Activated CD4-positive, alpha-beta T cell treated with anti-CD3 and anti-CD28 coated beads, Interleukin-2, amount 10 ng/mL, durations not matched to agents 7 days and 5 days (primary cell): ENCODE results near the gene TMEM218. TPM values are rescaled to one million over a fixed set of nuclear protein-coding genes. Genes with fewer than 3 reads are reported as not detected.

Experiments used
- CTCF ChIA-PET: fragments of 350-600 bp; sonication (Branson Sonifier 250); formaldehyde crosslinking; loops from one replicate; lab custom pipeline; 2021; ENCODE audit warnings: antibody characterized with exemption; lab: Charles Lee
- POLR2A ChIA-PET: fragments of 350-600 bp; sonication (Branson Sonifier 250); formaldehyde crosslinking; loops from one replicate; lab custom pipeline; 2021; ENCODE audit warnings: antibody characterized with exemption; lab: Charles Lee
- DNase-seq: peaks from one replicate; pipeline ENCODE4 v3.0.0-alpha.2; 2020
- H3K27ac Mint-ChIP-seq: one replicate; pipeline ENCODE4 v1.8.0; 2021; ENCODE audit warnings: mild to moderate bottlenecking, moderate library complexity, mixed read lengths
- H3K27me3 Mint-ChIP-seq: one replicate; pipeline ENCODE4 v1.8.0; 2021; ENCODE audit warnings: mixed read lengths
- H3K36me3 Mint-ChIP-seq: one replicate; pipeline ENCODE4 v1.8.0; 2021; ENCODE audit warnings: low read depth, mixed read lengths
- H3K4me1 Mint-ChIP-seq: one replicate; pipeline ENCODE4 v1.8.0; 2021; ENCODE audit warnings: mixed read lengths
- H3K4me3 Mint-ChIP-seq: one replicate; pipeline ENCODE4 v1.8.0; 2021; ENCODE audit warnings: mild to moderate bottlenecking, moderate library complexity, mixed read lengths
- H3K9me3 Mint-ChIP-seq: one replicate; pipeline ENCODE4 v1.8.0; 2021; ENCODE audit warnings: mixed read lengths
- total RNA-seq, 2 experiments: library from RNA; stranded (reverse); gene quantifications; one replicate each; pipeline ENCODE4 v1.2.3, GENCODE V29; 2021

TMEM218 gene
- 10 to 100 TPM; 16.3 to 16.9 TPM for total RNA-seq

DNA sequence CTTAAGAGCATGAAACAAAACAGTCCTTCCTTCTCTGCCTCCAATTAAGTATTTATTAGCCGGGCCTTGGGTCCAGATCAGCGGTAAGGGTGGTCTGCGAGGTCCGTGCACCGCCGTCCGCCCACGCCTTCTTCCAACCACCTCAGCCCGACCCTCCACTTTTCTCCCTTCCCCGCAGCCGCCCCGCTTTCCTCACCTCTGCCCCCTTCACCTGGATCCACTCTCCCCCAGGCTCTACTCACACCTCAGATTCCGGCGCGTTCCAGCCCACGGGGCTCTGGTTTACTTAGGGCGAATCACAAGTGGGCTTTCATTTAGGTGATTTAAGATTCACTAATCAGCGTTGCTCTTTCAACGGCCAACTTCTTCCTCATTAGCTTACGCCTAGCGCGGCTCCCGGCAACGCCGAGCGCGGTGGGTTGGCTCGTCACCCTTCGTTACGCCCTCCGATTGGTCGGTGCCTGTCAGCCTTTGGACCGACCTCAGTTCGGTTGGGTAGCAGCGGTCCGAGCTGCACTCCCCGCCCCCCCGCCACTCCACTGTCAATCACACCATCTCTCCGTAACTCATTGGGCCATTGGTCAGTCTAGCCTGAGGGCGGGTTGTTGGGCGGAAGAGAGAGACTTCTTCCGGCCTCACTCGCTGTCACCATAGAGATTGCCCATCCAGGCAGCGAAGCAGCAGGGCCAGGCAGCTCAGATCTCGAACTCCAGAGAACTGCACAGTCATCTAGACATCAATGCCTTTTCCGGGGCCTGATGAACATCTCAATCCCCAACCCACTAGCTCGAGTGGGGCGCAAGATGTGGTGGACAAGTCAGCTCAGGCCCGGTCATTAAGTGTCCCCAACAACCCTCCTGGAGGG lies at the start of gene TMEM218:
Gene TMEM218 (minus strand): TSS at position 284 of the 865 bp plus-strand sequence. CDS start 9,385 bp downstream, outside the sequence.
- DNase-seq = peak; percentile 98
- Mint-ChIP-seq H3K27me3 (peaks cover 3% of the 10 kb centered on the region), H3K36me3 (peaks cover 11% of the 10 kb centered on the region), H3K4me1 (peaks cover 21% of the 10 kb centered on the region), H3K27ac (peak within 1 kb of the TSS; percentile 99), H3K9me3 (peaks cover 6% of the 10 kb centered on the region), H3K4me3 (peak within 1 kb of the TSS; percentile 98)
- CTCF ChIA-PET = interaction anchor here (0.7 to 3.1 kb wide), 10 partner anchors 9 to 158 kb away, joined by 3 to 21 read pairs (median 3); partner anchors contain the start of gene CCDC15
- POLR2A ChIA-PET = no interaction called here

DNA sequence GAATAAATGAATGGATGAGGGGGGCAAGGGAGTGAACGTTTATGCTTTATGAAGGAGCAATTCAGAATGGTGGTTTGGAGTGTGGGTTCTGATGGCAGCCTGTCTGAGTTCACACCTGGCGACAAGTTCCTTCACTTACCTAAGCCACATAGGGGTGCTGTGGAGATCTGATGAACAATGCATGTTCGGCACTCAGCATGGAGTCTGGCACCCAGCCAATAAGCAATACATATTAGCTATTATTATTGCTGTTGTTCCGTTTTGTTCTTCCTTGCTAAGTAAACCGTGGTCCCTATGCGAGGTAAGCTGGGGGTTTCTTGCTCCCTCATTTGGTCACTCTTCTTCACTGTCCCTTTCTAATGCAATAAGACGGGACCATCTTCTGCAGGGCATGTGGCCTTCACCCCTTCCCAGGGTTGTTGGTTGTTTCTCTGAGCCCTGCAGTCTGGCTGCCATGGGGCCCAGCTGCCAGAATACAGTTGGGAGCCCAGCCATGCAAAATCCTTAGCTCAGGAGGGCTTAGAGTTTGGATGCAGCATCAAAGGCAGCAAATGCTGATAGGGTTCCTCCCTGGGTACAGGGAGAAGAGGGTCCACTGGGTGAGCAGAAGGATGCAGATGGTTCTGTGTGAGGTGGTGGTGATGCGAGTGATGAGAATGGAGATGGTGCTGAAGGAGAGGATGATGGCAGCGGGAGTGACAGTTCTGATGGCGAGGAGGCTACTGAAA lies 46.7 kb upstream of the TMEM218 start:
- CTCF ChIA-PET = interaction anchor here (0.6 kb wide), 1 partner anchor 22 kb away, joined by 3 read pairs; no protein-coding TSS in a partner anchor
- DNase-seq = no peak
- no peak overlapping the region for H3K4me3 Mint-ChIP-seq

DNA sequence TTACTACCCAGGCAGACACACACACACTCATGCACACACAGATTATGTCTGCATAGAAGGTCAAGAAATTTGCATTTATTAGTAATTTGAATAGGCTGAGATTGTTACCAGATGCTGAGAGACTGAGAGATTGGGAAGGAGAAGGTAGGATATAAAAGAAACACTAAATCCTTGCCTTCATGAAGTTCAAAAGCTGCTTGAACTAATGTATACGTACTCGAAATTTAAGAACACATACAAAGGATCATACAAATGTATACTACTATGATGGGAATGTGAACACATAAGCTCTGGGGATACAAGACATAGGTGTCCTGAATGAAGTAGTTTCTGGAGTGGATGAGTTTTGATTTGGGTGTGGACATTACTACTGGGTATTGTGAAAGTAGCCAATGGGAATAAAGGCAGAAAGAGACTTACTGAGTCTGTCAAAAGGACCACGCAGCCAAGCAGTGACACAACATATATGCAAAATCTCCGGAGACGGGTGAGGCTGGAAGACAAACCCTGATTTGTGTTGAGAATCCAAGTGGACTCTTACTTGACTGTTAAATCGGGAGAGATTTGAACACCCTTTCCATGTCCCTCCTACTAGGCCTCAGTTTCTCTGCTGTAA lies 45.8 kb upstream of the TMEM218 start:
- ChIA-PET CTCF (interaction anchor here (0.6 kb wide), 1 partner anchor 21 kb away, joined by 3 read pairs; no protein-coding TSS in a partner anchor), POLR2A (interaction anchor here (0.6 kb wide), 1 partner anchor 189 kb away, joined by 3 read pairs; no protein-coding TSS in a partner anchor)
- Mint-ChIP-seq H3K27me3 (peaks cover 20% of the 10 kb centered on the region), H3K4me1 (no peaks in the 10 kb centered on the region), H3K36me3 (no peaks in the 10 kb centered on the region), H3K4me3 (no peak overlapping the region), H3K27ac (no peak overlapping the region), H3K9me3 (peaks cover 7% of the 10 kb centered on the region)
- DNase-seq = no peak

More for the DNA sequence above, 46.7 kb upstream of the TMEM218 start:
- no peak overlapping the region for H3K27ac Mint-ChIP-seq
- POLR2A ChIA-PET = no interaction called here
- H3K27me3 Mint-ChIP-seq = peaks cover 29% of the 10 kb centered on the region
- H3K36me3 Mint-ChIP-seq = no peaks in the 10 kb centered on the region
- H3K9me3 Mint-ChIP-seq = peaks cover 7% of the 10 kb centered on the region
- no peaks in the 10 kb centered on the region for H3K4me1 Mint-ChIP-seq

DNA sequence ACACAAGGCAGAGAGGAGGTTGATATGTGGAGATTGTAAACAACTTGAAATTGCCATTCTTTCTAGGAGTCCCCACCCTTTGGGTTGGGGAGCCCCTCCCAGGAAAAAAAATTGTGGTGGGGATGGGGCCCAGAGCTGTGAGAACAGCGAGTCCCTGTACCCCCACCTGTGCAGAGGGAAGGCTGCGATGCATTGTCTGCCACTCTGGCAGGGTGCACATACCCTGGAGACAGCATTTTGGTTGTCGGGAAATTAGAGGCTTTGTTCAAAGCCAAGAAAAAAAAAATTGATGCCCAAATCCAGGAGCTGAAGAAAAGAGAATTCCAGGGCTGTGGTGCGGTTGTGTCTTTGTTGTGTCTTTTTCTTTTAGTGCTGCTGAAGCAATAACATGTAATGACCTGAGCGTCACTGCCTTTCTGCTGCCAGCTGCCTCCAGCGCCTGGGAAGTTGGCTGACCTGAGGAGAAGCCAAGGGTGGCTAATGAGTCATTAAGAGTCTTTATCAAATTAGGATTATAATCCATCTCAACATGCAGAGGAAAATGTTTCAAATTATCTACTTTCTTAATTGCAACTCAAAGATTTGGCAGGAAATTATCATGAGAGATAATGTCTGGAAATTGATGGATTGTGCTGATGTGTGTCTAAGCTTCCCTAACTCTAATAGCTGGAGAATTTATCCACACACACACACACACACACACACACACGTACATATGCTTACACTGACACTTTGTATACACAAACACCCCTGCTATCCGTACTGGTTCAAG lies 45.1 kb upstream of the TMEM218 start:
- Mint-ChIP-seq H3K9me3 (peaks cover 7% of the 10 kb centered on the region), H3K27ac (no peak overlapping the region), H3K27me3 (peaks cover 15% of the 10 kb centered on the region), H3K4me1 (no peaks in the 10 kb centered on the region), H3K36me3 (no peaks in the 10 kb centered on the region), H3K4me3 (no peak overlapping the region)
- POLR2A ChIA-PET = interaction anchor here (0.6 kb wide), 1 partner anchor 188 kb away, joined by 3 read pairs; no protein-coding TSS in a partner anchor
- CTCF ChIA-PET = no interaction called here
- DNase-seq = no peak

DNA sequence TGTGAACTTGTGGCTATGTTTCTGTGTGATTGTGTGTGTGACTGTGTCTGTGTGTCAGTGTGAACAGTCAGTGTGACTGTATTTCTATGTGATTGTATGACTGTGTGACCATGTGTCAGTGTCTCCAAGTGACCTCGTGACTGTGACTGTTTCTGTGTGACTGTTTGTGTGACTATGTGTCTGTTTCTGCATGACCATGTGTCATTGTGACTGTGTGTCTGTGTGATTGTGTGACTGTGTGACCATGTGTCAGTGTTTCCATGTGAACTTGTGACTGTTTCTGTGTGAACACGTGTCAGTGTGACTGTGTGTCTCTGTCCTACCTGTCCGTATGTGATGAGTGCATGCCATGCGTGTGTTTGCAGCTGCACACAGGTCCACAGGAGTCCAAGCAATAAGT lies 44.3 kb upstream of the TMEM218 start:
- peaks cover 7% of the 10 kb centered on the region for H3K9me3 Mint-ChIP-seq
- DNase-seq = no peak
- peaks cover 15% of the 10 kb centered on the region for H3K27me3 Mint-ChIP-seq
- no peaks in the 10 kb centered on the region for H3K4me1 Mint-ChIP-seq
- ChIA-PET CTCF (no interaction called here), POLR2A (no interaction called here)
- no peak overlapping the region for H3K27ac Mint-ChIP-seq
- no peaks in the 10 kb centered on the region for H3K36me3 Mint-ChIP-seq
- H3K4me3 Mint-ChIP-seq = no peak overlapping the region

DNA sequence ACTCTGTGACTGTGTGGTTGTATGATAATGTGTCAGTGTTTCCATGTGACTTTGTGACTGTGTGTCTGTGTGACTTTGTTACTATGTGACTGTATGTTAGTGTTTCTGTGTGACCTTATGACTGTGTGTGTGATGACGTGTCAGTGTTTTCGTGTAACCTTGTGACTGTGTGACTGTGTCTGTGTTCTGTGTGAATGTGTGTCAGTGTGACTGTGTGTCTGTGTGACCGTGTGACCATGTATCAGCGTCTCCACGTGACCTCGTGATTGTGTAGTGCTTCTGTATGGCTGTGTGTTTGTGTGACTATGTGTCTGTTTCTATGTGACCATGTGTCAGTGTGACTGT lies 43.6 kb upstream of the TMEM218 start:
- H3K9me3 Mint-ChIP-seq = peaks cover 7% of the 10 kb centered on the region
- no peaks in the 10 kb centered on the region for H3K36me3 Mint-ChIP-seq
- CTCF ChIA-PET = no interaction called here
- DNase-seq = no peak
- H3K27ac Mint-ChIP-seq = no peak overlapping the region
- POLR2A ChIA-PET = no interaction called here
- no peak overlapping the region for H3K4me3 Mint-ChIP-seq
- H3K27me3 Mint-ChIP-seq = peaks cover 17% of the 10 kb centered on the region
- H3K4me1 Mint-ChIP-seq = no peaks in the 10 kb centered on the region

DNA sequence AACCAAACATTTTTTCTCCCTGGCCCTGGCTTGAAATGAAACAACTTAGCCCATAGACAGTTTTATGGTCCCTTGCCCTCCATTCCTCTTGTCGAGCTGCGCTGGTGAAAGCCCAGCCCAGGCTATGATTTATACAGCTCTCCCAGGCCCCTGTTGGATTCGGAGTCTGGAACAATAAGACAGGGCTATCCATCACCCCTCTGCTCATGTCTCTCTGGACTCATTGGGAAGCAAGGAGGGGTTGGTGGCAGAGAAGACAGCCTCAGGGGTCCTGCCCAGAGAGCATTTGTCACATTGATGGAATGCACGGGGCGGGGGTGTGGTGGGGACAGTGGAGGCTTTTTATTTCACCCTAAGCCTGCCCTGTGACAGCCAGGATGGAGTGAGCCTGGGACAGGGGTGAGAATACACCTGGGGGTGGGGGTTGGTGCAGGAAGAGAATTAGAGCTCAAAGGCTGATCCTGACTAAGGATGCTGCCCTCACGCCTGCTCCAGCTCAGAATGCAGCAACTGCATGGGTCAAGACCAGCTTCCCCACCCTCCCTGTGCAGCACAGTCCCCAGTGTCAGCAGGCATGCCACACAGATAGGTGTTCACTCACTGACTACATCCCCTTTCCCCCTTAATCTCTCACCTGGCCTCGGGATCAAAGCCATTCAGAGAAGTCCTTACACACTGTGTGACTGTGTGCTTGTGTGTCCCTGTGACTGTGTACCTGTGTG lies 43.1 kb upstream of the TMEM218 start:
- no peak for DNase-seq
- ChIA-PET POLR2A (no interaction called here), CTCF (interaction anchor here (1.1 kb wide), 1 partner anchor 9 kb away, joined by 3 read pairs; no protein-coding TSS in a partner anchor)
- Mint-ChIP-seq H3K4me1 (no peaks in the 10 kb centered on the region), H3K36me3 (no peaks in the 10 kb centered on the region), H3K9me3 (peaks cover 7% of the 10 kb centered on the region), H3K27ac (no peak overlapping the region), H3K4me3 (no peak overlapping the region), H3K27me3 (peaks cover 21% of the 10 kb centered on the region)

DNA sequence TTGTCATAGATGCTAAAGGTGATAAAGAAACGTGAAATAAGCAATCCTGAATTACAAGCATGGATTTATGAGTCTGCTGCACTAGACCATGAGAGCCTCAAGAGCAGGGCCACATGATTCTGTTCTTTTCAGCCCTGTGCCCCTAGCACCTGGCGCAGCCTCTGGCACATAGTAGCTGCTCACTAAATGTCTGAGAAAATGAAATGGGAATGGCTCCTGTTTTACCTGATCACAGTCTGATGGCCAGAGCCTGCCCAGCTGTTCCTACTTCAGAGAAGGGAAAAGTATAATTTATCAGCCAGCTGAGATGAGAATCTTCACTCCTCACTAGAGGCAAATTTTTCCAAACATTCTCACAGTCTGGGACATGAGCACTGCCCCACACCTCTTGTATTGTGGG lies 42.4 kb upstream of the TMEM218 start:
- H3K27me3 Mint-ChIP-seq = peaks cover 19% of the 10 kb centered on the region
- H3K4me3 Mint-ChIP-seq = no peak overlapping the region
- H3K27ac Mint-ChIP-seq = no peak overlapping the region
- POLR2A ChIA-PET = no interaction called here
- H3K9me3 Mint-ChIP-seq = peaks cover 7% of the 10 kb centered on the region
- CTCF ChIA-PET = interaction anchor here (1.1 kb wide), 1 partner anchor 9 kb away, joined by 3 read pairs; no protein-coding TSS in a partner anchor
- no peaks in the 10 kb centered on the region for H3K36me3 Mint-ChIP-seq
- no peaks in the 10 kb centered on the region for H3K4me1 Mint-ChIP-seq
- DNase-seq = no peak

DNA sequence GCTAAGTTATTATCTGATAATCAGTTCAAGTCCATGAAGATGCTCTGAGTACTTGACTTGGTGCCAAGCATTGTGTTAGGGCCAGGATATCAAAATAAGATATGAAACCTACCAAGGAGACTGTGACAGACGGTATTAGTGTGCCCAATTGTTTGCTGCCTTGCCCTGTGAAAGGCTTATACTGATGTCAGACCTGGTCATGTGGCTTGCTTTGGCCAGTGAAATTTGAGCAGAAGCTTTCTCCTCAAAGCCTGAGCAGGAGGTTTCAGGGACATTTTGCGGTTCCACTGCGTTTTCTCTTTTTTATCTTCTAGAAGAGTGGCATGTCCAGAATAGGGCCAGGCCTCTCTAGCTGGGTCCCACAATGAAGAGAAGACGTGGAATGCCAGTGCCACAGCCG lies 37.3 kb upstream of the TMEM218 start:
- no peak overlapping the region for H3K27ac Mint-ChIP-seq
- no peak overlapping the region for H3K4me3 Mint-ChIP-seq
- H3K9me3 Mint-ChIP-seq = no peaks in the 10 kb centered on the region
- DNase-seq = no peak
- CTCF ChIA-PET = no interaction called here
- no peaks in the 10 kb centered on the region for H3K4me1 Mint-ChIP-seq
- H3K27me3 Mint-ChIP-seq = peaks cover 10% of the 10 kb centered on the region
- POLR2A ChIA-PET = no interaction called here
- no peaks in the 10 kb centered on the region for H3K36me3 Mint-ChIP-seq

DNA sequence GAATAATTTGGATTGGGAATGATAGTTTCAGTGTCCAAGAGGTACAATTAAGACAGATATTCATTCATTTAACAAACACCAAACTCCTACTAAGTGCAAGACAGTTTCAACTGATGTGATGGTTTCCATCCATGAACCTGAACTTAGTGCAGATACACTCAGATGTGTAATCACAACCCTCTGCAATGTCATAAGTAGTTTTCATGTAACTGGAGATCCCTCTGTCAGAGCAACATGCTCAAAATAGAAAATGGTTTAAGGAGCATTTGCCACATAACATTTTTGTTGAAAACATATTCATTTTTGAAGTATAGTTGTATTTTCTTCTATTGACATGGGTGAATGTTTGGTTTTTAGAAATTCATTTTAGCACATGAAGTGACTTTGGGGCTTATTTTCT lies 36.6 kb upstream of the TMEM218 start:
- ChIA-PET POLR2A (no interaction called here), CTCF (no interaction called here)
- H3K4me3 Mint-ChIP-seq = no peak overlapping the region
- H3K4me1 Mint-ChIP-seq = no peaks in the 10 kb centered on the region
- no peak for DNase-seq
- H3K27ac Mint-ChIP-seq = no peak overlapping the region
- no peaks in the 10 kb centered on the region for H3K36me3 Mint-ChIP-seq
- peaks cover 10% of the 10 kb centered on the region for H3K27me3 Mint-ChIP-seq
- no peaks in the 10 kb centered on the region for H3K9me3 Mint-ChIP-seq

DNA sequence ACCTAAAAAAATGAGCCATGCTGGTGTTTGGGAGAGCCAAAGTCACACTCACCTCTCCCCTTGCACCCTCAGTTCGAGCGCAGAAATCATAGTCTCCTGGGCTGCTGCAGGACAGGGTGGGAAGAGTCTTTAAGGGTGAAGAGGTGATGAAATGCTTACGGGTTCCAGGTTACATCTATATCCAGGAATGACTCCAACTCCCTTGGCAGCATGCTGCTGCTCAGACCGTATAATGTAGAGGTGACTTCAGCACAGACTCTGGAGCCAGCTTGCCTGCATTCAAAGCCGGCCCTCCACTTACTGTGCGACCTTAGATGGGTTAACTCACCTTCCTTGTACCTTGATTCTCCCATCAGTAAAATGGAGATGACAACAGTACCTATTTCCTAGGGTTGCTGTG lies 35.9 kb upstream of the TMEM218 start:
- Mint-ChIP-seq H3K27ac (no peak overlapping the region), H3K4me3 (no peak overlapping the region), H3K9me3 (no peaks in the 10 kb centered on the region), H3K27me3 (peaks cover 10% of the 10 kb centered on the region), H3K36me3 (no peaks in the 10 kb centered on the region), H3K4me1 (no peaks in the 10 kb centered on the region)
- ChIA-PET CTCF (no interaction called here), POLR2A (interaction anchor here (0.6 kb wide), 1 partner anchor 227 kb away, joined by 3 read pairs; no protein-coding TSS in a partner anchor)
- DNase-seq = no peak
